GM19397 (cell line): ENCODE data around the gene ITFG1.
"Not testable (repeated sequence)": the region's sequence is repeated elsewhere in the genome, so short reads cannot be mapped to it uniquely, and the experiment has no call there.

Source experiments
- ATAC-seq: cut with Tn5 transposase; IDR thresholded peaks from one replicate; pipeline ENCODE4 v1.9.1; 2021; ENCODE audit warnings: mild to moderate bottlenecking, moderate library complexity; ENCODE audit not compliant: unreplicated experiment

Gene ITFG1

GRCh38 chr16:47473792-47474191 is 12.9 kb upstream of the ITFG1 start:
- ATAC-seq = no peak

- not testable (repeated sequence) for ATAC-seq
Observed at GRCh38 chr16:47473004-47473403, 12.1 kb upstream of the ITFG1 start.

- ATAC-seq = no peak
Observed at GRCh38 chr16:47470810-47471209, 9.9 kb upstream of the ITFG1 start.

DNA sequence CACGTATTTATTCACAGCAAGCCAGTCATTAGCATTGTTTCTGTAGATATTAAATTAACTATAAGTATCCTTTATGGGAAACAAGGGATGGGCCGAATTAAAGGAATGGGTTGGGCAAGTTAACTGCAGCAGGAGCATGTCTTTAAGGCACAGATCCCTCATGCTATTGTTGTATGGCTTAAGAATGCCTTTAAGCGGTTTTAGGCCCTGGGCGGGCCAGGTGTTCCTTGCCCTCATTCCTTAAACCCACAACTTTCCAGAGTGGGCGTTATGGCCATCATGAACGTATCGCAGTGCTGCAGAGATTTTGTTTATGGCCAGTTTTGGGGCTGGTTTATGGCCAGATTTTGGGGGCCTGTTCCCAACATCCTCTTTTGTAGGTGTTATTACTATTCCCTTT is 9.3 kb upstream of the ITFG1 start:
- no peak for ATAC-seq

GRCh38 chr16:47469227-47469626 is 8.4 kb upstream of the ITFG1 start:
- ATAC-seq = no peak

GRCh38 chr16:47468070-47468689 is 7.3 kb upstream of the ITFG1 start:
- ATAC-seq = not testable (repeated sequence)

GRCh38 chr16:47467501-47467900 is 6.6 kb upstream of the ITFG1 start:
- ATAC-seq = no peak

DNA sequence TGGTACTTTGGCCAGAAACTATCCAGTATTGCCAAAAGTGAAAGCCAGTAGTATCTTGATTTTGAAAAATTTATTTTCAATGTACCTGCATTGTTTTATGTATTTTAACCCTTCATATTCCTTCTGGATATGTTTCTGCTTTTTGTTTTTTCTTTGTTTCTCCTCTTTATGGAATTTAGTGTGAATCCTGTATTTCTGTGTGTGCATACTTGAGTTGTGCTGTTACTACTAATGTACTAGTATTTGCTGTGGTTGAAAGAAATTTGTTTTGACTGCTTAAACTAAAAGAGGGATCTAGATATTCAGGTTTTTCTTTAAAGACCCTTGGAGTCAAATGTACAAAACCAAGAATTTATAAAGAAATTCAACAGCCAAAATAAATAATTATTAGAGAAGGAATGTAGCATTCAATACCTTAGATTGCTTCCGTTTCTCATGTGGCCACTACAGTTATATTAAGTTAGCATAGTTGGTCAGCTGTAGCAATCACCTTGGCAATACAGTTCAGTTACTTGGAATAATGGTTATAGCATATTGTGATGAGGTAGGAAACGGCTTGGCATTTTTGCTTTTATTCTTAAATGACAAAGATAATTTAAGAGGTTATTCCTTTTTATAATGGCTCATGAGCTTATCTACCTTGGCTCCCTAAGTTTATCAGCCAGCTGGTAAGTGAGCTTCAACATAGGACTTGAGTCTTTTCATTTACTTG is 5.2 kb upstream of the ITFG1 start:
- no peak for ATAC-seq

- ATAC-seq = no peak
Observed at GRCh38 chr16:47463771-47464624, 3.1 kb upstream of the ITFG1 start.

DNA sequence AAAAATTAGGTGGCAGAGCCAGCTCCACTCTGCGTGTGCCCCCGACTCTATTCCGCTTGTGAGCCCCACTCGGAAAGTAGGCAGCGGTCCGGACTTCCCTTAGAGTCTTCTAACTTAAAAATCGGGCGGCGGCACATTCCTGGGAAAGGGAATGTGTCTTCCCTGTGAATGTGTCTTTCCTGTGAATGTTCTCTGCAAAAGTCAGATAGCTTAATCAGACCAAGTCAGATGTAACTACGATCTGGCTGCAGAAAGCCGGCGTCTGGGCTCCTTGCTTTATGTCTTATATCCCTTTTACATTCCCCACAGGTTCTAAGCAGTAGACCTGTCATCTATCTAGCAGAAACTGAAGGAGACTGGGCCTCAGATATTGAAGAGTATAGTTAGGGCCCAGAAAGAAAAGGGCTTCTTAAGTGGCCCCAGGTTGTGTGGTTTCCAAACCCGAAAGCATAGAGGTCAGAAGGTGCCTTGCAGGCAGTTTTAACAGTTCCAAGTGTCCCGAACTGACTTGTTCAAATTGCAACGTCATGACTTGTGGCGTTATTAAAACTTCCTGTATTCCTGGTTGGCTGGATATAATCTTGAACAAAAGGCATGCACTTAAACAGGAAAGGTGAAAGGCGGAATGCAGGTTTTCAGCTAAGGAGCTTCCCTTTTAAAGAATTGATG is 869 bp upstream of the ITFG1 start:
- no peak for ATAC-seq

GRCh38 chr16:47460359-47460710 is 528 bp downstream of the ITFG1 start:
- ATAC-seq = no peak

- no peak for ATAC-seq
Observed at GRCh38 chr16:47459603-47460002, 1.3 kb downstream of the ITFG1 start.

GRCh38 chr16:47458331-47458730 is 2.5 kb downstream of the ITFG1 start:
- ATAC-seq = no peak

GRCh38 chr16:47449788-47450187 is 11.1 kb downstream of the ITFG1 start:
- no peak for ATAC-seq

DNA sequence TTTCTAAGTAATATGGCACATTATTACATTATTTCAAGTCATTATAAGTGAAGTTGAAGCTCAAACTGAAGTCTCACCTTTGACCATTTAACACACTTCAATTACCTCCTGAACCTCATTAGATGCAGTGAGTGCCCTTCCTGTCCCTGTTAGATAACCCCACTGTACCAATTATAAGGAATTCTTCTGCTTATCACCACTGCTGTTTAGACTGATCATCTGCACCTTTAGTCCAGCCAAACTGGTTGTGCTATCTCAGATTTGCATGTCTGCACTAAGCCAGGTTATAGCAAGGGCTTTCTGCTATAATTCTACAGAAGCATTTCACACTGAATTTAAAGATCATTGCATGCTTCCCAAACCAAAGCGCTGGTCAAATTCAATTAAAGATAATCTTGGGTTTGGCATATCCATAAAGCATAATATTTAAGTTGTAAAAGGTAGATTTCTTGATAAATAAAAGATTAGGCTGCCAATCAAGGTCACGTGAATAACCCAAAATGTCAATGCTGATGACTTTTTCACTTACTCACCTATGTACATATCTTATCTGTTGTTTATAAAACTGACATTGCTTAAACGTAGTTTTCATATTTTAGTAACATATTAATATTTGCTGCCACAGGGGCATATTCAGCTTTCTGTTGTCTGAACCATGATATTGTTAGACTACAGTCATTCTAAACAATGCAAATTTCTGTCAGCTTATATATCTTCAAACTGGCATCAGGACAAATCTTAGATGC is 11.9 kb downstream of the ITFG1 start:
- ATAC-seq = no peak

GRCh38 chr16:47446431-47446830 is 14.4 kb downstream of the ITFG1 start:
- ATAC-seq = no peak

- not testable (repeated sequence) for ATAC-seq
Observed at GRCh38 chr16:47442884-47443283, 18.0 kb downstream of the ITFG1 start.

DNA sequence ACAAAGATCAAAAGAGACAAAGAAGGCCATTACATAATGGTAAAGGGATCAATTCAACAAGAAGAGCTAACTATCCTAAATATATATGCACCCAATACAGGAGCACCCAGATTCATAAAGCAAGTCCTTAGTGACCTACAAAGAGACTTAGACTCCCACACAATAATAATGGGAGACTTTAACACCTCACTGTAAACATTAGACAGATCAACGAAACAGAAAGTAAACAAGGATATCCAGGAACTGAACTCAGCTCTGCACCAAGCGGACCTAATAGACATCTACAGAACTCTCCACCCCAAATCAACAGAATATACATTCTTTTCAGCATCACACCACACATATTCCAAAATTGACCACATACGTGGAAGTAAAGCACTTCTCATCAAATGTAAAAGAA is 20.8 kb downstream of the ITFG1 start:
- not testable (repeated sequence) for ATAC-seq

GRCh38 chr16:47434274-47434673 is 26.6 kb downstream of the ITFG1 start:
- not testable (repeated sequence) for ATAC-seq

DNA sequence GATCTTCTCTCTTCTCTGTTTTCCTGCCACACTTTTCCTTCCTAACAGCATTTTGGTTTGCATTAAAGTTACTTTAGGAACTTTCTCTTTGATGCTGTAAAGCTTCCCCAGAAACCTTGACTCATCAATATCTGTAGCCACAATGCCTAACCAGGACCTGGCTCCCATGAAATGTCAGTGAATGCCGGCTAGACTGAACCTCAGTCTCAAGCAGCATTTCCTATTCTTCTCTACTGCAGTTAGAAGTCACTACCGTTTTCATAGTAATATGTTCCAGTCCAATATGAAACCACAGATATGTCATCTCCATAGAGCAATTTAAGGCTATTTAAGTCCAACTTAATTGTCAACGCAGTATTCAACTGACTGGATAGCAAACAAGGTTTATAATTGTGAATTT is 28.9 kb downstream of the ITFG1 start:
- ATAC-seq = no peak

GRCh38 chr16:47426806-47427205 is 34.1 kb downstream of the ITFG1 start:
- ATAC-seq = no peak
